Measurements from ENCODE around the gene DUSP1.

- no peak for TF ChIP-seq CTCF (conservative IDR thresholded peaks at IDR 0.05 in 1 of 2, IDR thresholded peaks at IDR 0.05 in 1 of 2; ENCODE audit: extremely low read depth in 1 of 2, insufficient read depth in 1 of 2, low read depth in 1 of 2, low read length in 2 of 2)
- no peak for TF ChIP-seq EZH2 (IDR thresholded peaks at IDR 0.05; ENCODE audit: borderline replicate concordance, low read length)
Observed at GRCh38 chr5:172762214-172763119, 8.5 kb downstream of the DUSP1 start.

Measured in mammary epithelial cell (primary cell).